WTC11 (cell line): ENCODE results near the gene ACOT2.

Experiments used
- CDX4 ChIP-seq: fragments of 250-450 bp; sonication (Bioruptor Pico); IDR thresholded peaks from 2 replicates; pipeline ENCODE4 v1.9.0; 2021; ENCODE audit warnings: moderate library complexity, mild to moderate bottlenecking, inconsistent platforms, borderline replicate concordance
- GABPB1 ChIP-seq: sonication (generic); formaldehyde crosslinking; IDR thresholded peaks from 2 replicates; pipeline ENCODE4 v1.8.1; 2023; ENCODE audit warnings: mild to moderate bottlenecking, missing genetic modification reagents
- TEAD1 ChIP-seq: sonication (generic); formaldehyde crosslinking; IDR thresholded peaks from 2 replicates; pipeline ENCODE4 v1.8.0; 2022; ENCODE audit warnings: mild to moderate bottlenecking, missing genetic modification reagents

- TF ChIP-seq CDX4 (CRISPR knock-in tag) = no peak
- no peak for TF ChIP-seq GABPB1 (CRISPR knock-in tag)
- TF ChIP-seq TEAD1 = no peak
Observed at GRCh38 chr14:73576391-73576790, 7.4 kb downstream of the ACOT2 start.
